GM10248 (cell line): Measurements from ENCODE around the gene DSCAML1.

Source experiments
- CTCF ChIA-PET: fragments of 300-600 bp; sonication (Branson Sonifier 250); formaldehyde crosslinking; extraction: SDS; loops from one replicate; lab custom pipeline; 2021; ENCODE audit warnings: antibody characterized with exemption; lab: Yijun Ruan, JAX
- POLR2A ChIA-PET: fragments of 350-650 bp; sonication (Branson Sonifier 250); formaldehyde crosslinking; extraction: SDS; loops from one replicate; lab custom pipeline; 2020; ENCODE audit warnings: antibody characterized with exemption; lab: Yijun Ruan, JAX
- DNase-seq: peaks from one replicate; pipeline ENCODE4 v3.0.0; 2012; ENCODE audit errors: extremely low spot score
- TF ChIP-seq, protein P1 (sequence below): IDR thresholded peaks from 2 replicates; pipeline ENCODE4 v1.5.1; 2012; ENCODE audit warnings: mild to moderate bottlenecking, low read depth; ENCODE audit errors: extremely low read depth, missing control alignments, control extremely low read depth

The DSCAML1 gene

DNA sequence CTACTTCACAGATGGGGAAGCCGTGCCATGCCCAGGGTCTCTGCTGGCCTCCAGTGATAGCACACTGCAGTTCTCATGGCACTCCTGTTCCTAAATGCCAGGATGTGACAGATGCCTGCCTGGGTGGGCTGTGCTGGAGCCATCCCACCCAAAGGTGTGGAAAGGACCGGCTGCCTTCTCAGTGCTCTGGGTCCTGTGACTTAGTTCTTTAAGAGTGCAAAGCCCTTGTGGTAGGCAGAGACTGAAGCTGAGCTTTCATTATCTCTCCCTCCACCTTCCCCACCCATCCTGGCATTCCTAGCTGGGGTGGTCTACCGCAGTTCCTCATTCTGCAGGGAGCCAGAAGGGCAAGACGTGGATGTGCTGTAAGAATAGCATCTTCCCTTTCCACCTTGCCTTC is 319.3 kb downstream of the DSCAML1 start:
- CTCF ChIA-PET, result interaction anchor here (4.9 kb wide), 1 partner anchor 51 kb away, joined by 32 read pairs; no protein-coding TSS in a partner anchor

GRCh38 chr11:117476531-117477142 is 320.4 kb downstream of the DSCAML1 start:
- ChIA-PET POLR2A (no interaction called here), CTCF (interaction anchor here (1.6 to 4.9 kb wide), 2 partner anchors 50 to 51 kb away, joined by 7 to 32 read pairs; no protein-coding TSS in a partner anchor)
- no peak for DNase-seq
- TF ChIP-seq, protein P1, sequence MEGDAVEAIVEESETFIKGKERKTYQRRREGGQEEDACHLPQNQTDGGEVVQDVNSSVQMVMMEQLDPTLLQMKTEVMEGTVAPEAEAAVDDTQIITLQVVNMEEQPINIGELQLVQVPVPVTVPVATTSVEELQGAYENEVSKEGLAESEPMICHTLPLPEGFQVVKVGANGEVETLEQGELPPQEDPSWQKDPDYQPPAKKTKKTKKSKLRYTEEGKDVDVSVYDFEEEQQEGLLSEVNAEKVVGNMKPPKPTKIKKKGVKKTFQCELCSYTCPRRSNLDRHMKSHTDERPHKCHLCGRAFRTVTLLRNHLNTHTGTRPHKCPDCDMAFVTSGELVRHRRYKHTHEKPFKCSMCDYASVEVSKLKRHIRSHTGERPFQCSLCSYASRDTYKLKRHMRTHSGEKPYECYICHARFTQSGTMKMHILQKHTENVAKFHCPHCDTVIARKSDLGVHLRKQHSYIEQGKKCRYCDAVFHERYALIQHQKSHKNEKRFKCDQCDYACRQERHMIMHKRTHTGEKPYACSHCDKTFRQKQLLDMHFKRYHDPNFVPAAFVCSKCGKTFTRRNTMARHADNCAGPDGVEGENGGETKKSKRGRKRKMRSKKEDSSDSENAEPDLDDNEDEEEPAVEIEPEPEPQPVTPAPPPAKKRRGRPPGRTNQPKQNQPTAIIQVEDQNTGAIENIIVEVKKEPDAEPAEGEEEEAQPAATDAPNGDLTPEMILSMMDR, result no peak

More for the DNA sequence above, 319.3 kb downstream of the DSCAML1 start:
- POLR2A ChIA-PET, result no interaction called here
- DNase-seq, result no peak
- TF ChIP-seq, protein P1, result no peak

DNA sequence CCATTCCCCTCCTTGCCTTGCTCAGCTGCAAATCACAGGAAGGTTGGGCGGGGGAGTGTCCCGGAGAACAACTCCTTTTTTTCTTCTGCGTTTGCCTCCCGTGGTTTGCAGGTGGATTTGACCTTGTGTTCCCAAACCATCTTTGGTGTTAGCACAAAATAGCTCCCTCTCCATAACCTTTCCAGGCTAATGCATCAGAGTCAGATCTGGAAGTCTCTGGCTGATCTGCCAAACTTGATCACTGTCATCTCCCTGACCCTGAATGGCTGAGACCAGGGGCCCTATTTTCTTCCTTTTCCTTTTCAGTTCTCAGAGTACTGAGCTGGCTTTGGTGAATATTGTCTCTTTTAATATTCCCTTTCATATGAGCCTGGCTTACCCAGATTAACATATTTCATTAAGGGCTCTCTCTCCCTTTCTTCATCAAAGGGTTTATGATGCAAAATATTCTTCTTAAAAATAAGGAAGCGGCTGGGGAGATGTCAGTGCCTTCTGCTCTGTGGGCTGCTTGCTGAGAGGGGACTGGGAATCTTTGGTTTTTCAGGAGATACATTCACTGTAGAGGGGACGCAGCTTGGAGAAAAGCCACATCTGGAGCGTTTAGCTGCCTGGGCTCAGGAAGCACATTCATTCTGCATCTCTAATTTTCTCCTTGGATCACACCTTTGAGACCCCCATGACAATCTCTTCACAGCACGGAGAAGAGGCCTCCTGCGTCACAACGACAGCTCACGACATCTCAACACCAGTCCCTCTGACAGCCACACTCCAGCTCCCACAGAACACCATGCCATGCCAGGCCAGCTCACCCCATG is 321.1 kb downstream of the DSCAML1 start:
- ChIA-PET POLR2A (no interaction called here), CTCF (interaction anchor here (1.6 kb wide), 1 partner anchor 50 kb away, joined by 7 read pairs; no protein-coding TSS in a partner anchor)
- TF ChIP-seq, protein P1, result no peak
- DNase-seq, result no peak

- no peak for DNase-seq
- CTCF ChIA-PET, result interaction anchor here (2.0 to 2.5 kb wide), 3 partner anchors 13 to 48 kb away, joined by 5 to 10 read pairs (median 6); no protein-coding TSS in a partner anchor
- POLR2A ChIA-PET, result no interaction called here
- TF ChIP-seq, protein P1, result no peak
These were observed 323.4 kb downstream of the DSCAML1 start for GRCh38 chr11:117473481-117474091.

- ChIA-PET CTCF (interaction anchor here (3.8 kb wide), 1 partner anchor 45 kb away, joined by 25 read pairs; no protein-coding TSS in a partner anchor), POLR2A (no interaction called here)
- TF ChIP-seq, protein P1, result no peak
- DNase-seq, result no peak
These were observed 325.2 kb downstream of the DSCAML1 start for GRCh38 chr11:117471776-117472175.

DNA sequence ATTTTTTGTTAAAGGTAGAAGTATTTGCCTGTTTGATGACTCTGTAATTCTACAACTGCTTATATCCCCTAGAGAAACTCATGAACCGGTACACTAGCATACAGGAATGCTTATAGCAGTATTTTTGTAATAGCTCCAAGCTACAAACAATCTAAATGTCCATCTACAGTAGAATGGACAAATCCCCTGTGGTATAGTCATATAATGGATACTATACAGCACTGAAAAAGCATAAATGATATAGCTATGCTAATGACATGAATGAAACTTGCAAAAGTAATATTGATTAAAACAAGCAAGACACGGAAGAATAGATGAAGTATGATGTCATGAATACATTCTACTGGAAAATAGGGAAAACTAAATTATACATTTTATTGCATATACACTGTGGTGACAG is 326.4 kb downstream of the DSCAML1 start:
- ChIA-PET CTCF (interaction anchor here (3.4 to 3.8 kb wide), 2 partner anchors 27 to 44 kb away, joined by 15 to 25 read pairs; no protein-coding TSS in a partner anchor), POLR2A (no interaction called here)
- TF ChIP-seq, protein P1, result no peak
- DNase-seq, result no peak
